CD14-positive monocyte (primary cell): ENCODE measurements around the gene CDH2. TPM values are rescaled to one million over a fixed set of nuclear protein-coding genes. Genes with fewer than 3 reads are reported as not detected.

Experiments
- DNase-seq, 3 donors: peaks; one replicate each; pipeline ENCODE4 v3.0.0-alpha.2; 2011 to 2022
- H2AFZ ChIP-seq: 2 replicates; pipeline ENCODE4 v1.6.0; 2012; ENCODE audit warnings: mild to moderate bottlenecking, low read depth, low read length, inconsistent platforms; ENCODE audit not compliant: insufficient read depth, poor library complexity, severe bottlenecking
- H3K27ac ChIP-seq, 2 donors: 1 replicate in 1 of 2; 2 replicates in 1 of 2; pipeline ENCODE4 v1.5.1; 2012 to 2013; ENCODE audit warnings: low read length in 2 of 2, control low read depth in 1 of 2, inconsistent platforms in 1 of 2, low read depth in 1 of 2, mild to moderate bottlenecking in 1 of 2
- H3K27me3 ChIP-seq, 2 donors: one replicate each; pipeline versions ENCODE4 v1.6.0 to v1.6.1; 2011 to 2013; ENCODE audit warnings: low read length in 2 of 2; ENCODE audit not compliant: control insufficient read depth in 2 of 2, insufficient read depth in 2 of 2
- H3K36me3 ChIP-seq, 2 donors: replicated peaks in 1 of 2; 1 replicate in 1 of 2; 2 replicates in 1 of 2; pipeline versions ENCODE4 v1.5.1 to v1.6.1; 2012 to 2013; ENCODE audit warnings: low read length in 2 of 2, control low read depth in 1 of 2, inconsistent platforms in 1 of 2, mild to moderate bottlenecking in 1 of 2; ENCODE audit not compliant: insufficient read depth in 2 of 2, control insufficient read depth in 1 of 2
- H3K4me1 ChIP-seq, 2 donors: 1 replicate in 1 of 2; 2 replicates in 1 of 2; pipeline versions ENCODE4 v1.5.1 to v1.6.1; 2012 to 2013; ENCODE audit warnings: low read length in 2 of 2, control low read depth in 1 of 2, inconsistent platforms in 1 of 2, mild to moderate bottlenecking in 1 of 2, moderate library complexity in 1 of 2; ENCODE audit not compliant: insufficient read depth in 2 of 2, control insufficient read depth in 1 of 2
- H3K4me2 ChIP-seq: replicated peaks from 2 replicates; pipeline ENCODE3; 2012; ENCODE audit warnings: low read length, moderate library complexity, mild to moderate bottlenecking; ENCODE audit not compliant: poor library complexity, severe bottlenecking; ENCODE audit errors: extremely low read depth
- H3K4me3 ChIP-seq, 3 experiments: fragments of 200-600 bp in 1 of 3; sonication (generic) in 1 of 3; replicated peaks in 1 of 3; 1 replicate in 2 of 3; 2 replicates in 1 of 3; pipeline ENCODE4 v1.5.1; 2011 to 2013; ENCODE audit warnings: low read length in 3 of 3, mild to moderate bottlenecking in 3 of 3, control low read depth in 2 of 3, low read depth in 2 of 3, inconsistent platforms in 1 of 3, moderate library complexity in 1 of 3
- H3K79me2 ChIP-seq: 2 replicates; pipeline ENCODE4 v1.6.0; 2012; ENCODE audit warnings: mild to moderate bottlenecking, control low read depth, inconsistent platforms, low read length, moderate library complexity; ENCODE audit not compliant: insufficient read depth
- H3K9ac ChIP-seq: 2 replicates; pipeline ENCODE4 v1.6.0; 2017; ENCODE audit warnings: low read length, mild to moderate bottlenecking; ENCODE audit not compliant: insufficient read depth, poor library complexity, severe bottlenecking
- H3K9me3 ChIP-seq, 2 donors: replicated peaks in 1 of 2; 1 replicate in 1 of 2; 2 replicates in 1 of 2; pipeline versions ENCODE4 v1.5.1 to v1.6.1; 2012 to 2013; ENCODE audit warnings: low read length in 2 of 2, control low read depth in 1 of 2; ENCODE audit not compliant: control insufficient read depth in 1 of 2, insufficient read depth in 1 of 2
- H4K20me1 ChIP-seq: 2 replicates; pipeline ENCODE4 v1.6.0; 2012; ENCODE audit warnings: mild to moderate bottlenecking, low read length, control low read depth, moderate library complexity; ENCODE audit not compliant: insufficient read depth
- H3K27ac Mint-ChIP-seq, 7 donors: one replicate each; pipeline ENCODE4 v1.8.0; 2020; ENCODE audit warnings: mild to moderate bottlenecking in 7 of 7, mixed read lengths in 7 of 7, moderate library complexity in 6 of 7, inconsistent platforms in 2 of 7
- H3K27me3 Mint-ChIP-seq, 3 donors: one replicate each; pipeline ENCODE4 v1.8.0; 2021 to 2022; ENCODE audit warnings: low read depth in 3 of 3, mild to moderate bottlenecking in 3 of 3, mixed read lengths in 3 of 3, moderate library complexity in 3 of 3, inconsistent platforms in 1 of 3
- H3K36me3 Mint-ChIP-seq, 2 donors: one replicate each; pipeline ENCODE4 v1.8.0; 2020; ENCODE audit warnings: mixed read lengths in 2 of 2, inconsistent platforms in 1 of 2, mild to moderate bottlenecking in 1 of 2
- H3K4me1 Mint-ChIP-seq: one replicate; pipeline ENCODE4 v1.8.0; 2020; ENCODE audit warnings: mild to moderate bottlenecking, mixed read lengths
- H3K4me3 Mint-ChIP-seq, 2 donors: one replicate each; pipeline ENCODE4 v1.8.0; 2020; ENCODE audit warnings: mild to moderate bottlenecking in 2 of 2, mixed read lengths in 2 of 2, moderate library complexity in 1 of 2
- H3K9me3 Mint-ChIP-seq, 7 donors: one replicate each; pipeline ENCODE4 v1.8.0; 2020 to 2022; ENCODE audit warnings: mixed read lengths in 7 of 7, mild to moderate bottlenecking in 6 of 7, moderate library complexity in 6 of 7, inconsistent platforms in 2 of 7
- WGBS: methylation state at CpG from one replicate; pipeline ENCODE4 v1.1.5; 2013; ENCODE audit warnings: missing lambda C conversion rate; ENCODE audit not compliant: insufficient coverage; 5-methylcytosine and 5-hydroxymethylcytosine counted together
- intact Hi-C, 2 donors: fragments of 100-400 bp; cut with micrococcal nuclease; formaldehyde crosslinking; loops; one replicate each; pipeline versions ENCODE4 v1.15.0 to v1.15.1; 2023
- polyA plus RNA-seq, 3 donors: library from polyadenylated mRNA; depleted of rRNA in 1 of 3; unstranded in 2 of 3; stranded (reverse) in 1 of 3; fragments of 300-500 nt in 2 of 3; fragments of >200 nt in 1 of 3; fragmentation: Illumina TruSeq in 2 of 3; gene quantifications; 1 replicate in 2 of 3; 2 replicates in 1 of 3; pipeline ENCODE4 v1.2.3, GENCODE V29; 2012 to 2021
- TF ChIP-seq, protein P1 (sequence below): fragments of 200-600 bp; IDR thresholded peaks from one replicate; pipeline ENCODE4 v1.8.0; 2022; ENCODE audit warnings: antibody characterized with exemption, mild to moderate bottlenecking

Gene CDH2
- polyA plus RNA-seq, 3 donors, result 0.03 to 0.32 (median 0.08) TPM

- no peaks in the 10 kb centered on the region for H3K9me3 ChIP-seq
- Mint-ChIP-seq H3K36me3 (no peaks in the 10 kb centered on the region), H3K9me3 (peaks cover 0 to 3% (median 0%) of the 10 kb centered on the region in 7 donors), H3K4me1 (peaks cover 22% of the 10 kb centered on the region), H3K27ac (peak overlapping the region in 2 of 7 donors; percentile 30 to 35), H3K4me3 (peak overlapping the region in 1 of 2 donors; percentile 24), H3K27me3 (peaks cover 0 to 2% (median 1%) of the 10 kb centered on the region in 3 donors)
- TF ChIP-seq, protein P1, sequence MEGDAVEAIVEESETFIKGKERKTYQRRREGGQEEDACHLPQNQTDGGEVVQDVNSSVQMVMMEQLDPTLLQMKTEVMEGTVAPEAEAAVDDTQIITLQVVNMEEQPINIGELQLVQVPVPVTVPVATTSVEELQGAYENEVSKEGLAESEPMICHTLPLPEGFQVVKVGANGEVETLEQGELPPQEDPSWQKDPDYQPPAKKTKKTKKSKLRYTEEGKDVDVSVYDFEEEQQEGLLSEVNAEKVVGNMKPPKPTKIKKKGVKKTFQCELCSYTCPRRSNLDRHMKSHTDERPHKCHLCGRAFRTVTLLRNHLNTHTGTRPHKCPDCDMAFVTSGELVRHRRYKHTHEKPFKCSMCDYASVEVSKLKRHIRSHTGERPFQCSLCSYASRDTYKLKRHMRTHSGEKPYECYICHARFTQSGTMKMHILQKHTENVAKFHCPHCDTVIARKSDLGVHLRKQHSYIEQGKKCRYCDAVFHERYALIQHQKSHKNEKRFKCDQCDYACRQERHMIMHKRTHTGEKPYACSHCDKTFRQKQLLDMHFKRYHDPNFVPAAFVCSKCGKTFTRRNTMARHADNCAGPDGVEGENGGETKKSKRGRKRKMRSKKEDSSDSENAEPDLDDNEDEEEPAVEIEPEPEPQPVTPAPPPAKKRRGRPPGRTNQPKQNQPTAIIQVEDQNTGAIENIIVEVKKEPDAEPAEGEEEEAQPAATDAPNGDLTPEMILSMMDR, result no peak
- 46% methylated on average over 4 of the region's 5 CpGs for WGBS
- peak in 2 of 3 donors; percentile 6 to 24 for DNase-seq
- H3K27me3 ChIP-seq, result no peaks in the 10 kb centered on the region
- peaks cover 13 to 16% of the 10 kb centered on the region in 2 donors for H3K4me1 ChIP-seq
- no peak overlapping the region for H3K9ac ChIP-seq
- H2AFZ ChIP-seq, result peak overlapping the region; percentile 65
- no peaks in the 10 kb centered on the region for H3K79me2 ChIP-seq
- no peaks in the 10 kb centered on the region for H3K36me3 ChIP-seq
- H3K4me2 ChIP-seq, result peak overlapping the region; percentile 33
- intact Hi-C loops, result no loop called here
- no peaks in the 10 kb centered on the region for H4K20me1 ChIP-seq
- peak overlapping the region in 1 of 2 donors; percentile 48 for H3K27ac ChIP-seq
- no peak overlapping the region for H3K4me3 ChIP-seq
These were observed 137.9 kb downstream of the CDH2 start for GRCh38 chr18:28039078-28039477.

- peaks cover 0 to 3% (median 2%) of the 10 kb centered on the region in 3 donors for H3K27me3 Mint-ChIP-seq
- Histone ChIP-seq H3K79me2 (no peaks in the 10 kb centered on the region), H3K4me3 (no peak overlapping the region), H3K36me3 (no peaks in the 10 kb centered on the region), H3K4me2 (no peak overlapping the region), H3K27ac (no peak overlapping the region), H3K9ac (no peak overlapping the region), H3K4me1 (peaks cover 13 to 16% of the 10 kb centered on the region in 2 donors), H3K27me3 (no peaks in the 10 kb centered on the region), H3K9me3 (no peaks in the 10 kb centered on the region), H2AFZ (no peak overlapping the region), H4K20me1 (no peaks in the 10 kb centered on the region)
- H3K36me3 Mint-ChIP-seq, result no peaks in the 10 kb centered on the region
- H3K4me3 Mint-ChIP-seq, result no peak overlapping the region
- H3K4me1 Mint-ChIP-seq, result peaks cover 22% of the 10 kb centered on the region
- no peak overlapping the region for H3K27ac Mint-ChIP-seq
- TF ChIP-seq, protein P1, result no peak
- intact Hi-C loops, result no loop called here
- DNase-seq, result no peak
- 94% methylated on average over 3 of the region's 5 CpGs for WGBS
- peaks cover 0 to 3% (median 2%) of the 10 kb centered on the region in 7 donors for H3K9me3 Mint-ChIP-seq
These were observed 140.4 kb downstream of the CDH2 start for GRCh38 chr18:28036488-28036887.
